H9 (cell line): ENCODE measurements around the gene SLC34A1. TPM values are rescaled to one million over a fixed set of nuclear protein-coding genes. Genes with fewer than 3 reads are reported as not detected.
A peak's percentile ranks its signal among the peaks of the same experiment; 100 is the strongest.

Experiments
- DNase-seq: peaks from one replicate; pipeline ENCODE4 v3.0.0-alpha.2; 2017
- H2AFZ ChIP-seq: one replicate; pipeline ENCODE4 v1.6.1; 2013; ENCODE audit warnings: mild to moderate bottlenecking, low read length, control low read depth, moderate library complexity
- H2AK5ac ChIP-seq: 2 replicates; pipeline ENCODE4 v1.6.1; 2013; ENCODE audit warnings: low read length, control low read depth, mixed read lengths; ENCODE audit not compliant: insufficient read length
- H2BK120ac ChIP-seq: one replicate; pipeline ENCODE4 v1.6.1; 2013; ENCODE audit warnings: low read depth, mild to moderate bottlenecking, low read length, control low read depth, inconsistent platforms; ENCODE audit not compliant: poor library complexity, severe bottlenecking
- H2BK12ac ChIP-seq: 2 replicates; pipeline ENCODE4 v1.6.1; 2013; ENCODE audit warnings: low read length, control low read depth, mixed read lengths, low read depth; ENCODE audit not compliant: insufficient read length
- H2BK15ac ChIP-seq: 2 replicates; pipeline ENCODE4 v1.6.1; 2013; ENCODE audit warnings: low read depth, low read length, control low read depth
- H2BK20ac ChIP-seq: one replicate; pipeline ENCODE4 v1.6.1; 2013; ENCODE audit warnings: low read depth, mild to moderate bottlenecking, low read length, control low read depth, inconsistent platforms; ENCODE audit not compliant: poor library complexity, severe bottlenecking
- H2BK5ac ChIP-seq: 2 replicates; pipeline ENCODE4 v1.6.1; 2013; ENCODE audit warnings: low read length, control low read depth, mixed read lengths; ENCODE audit not compliant: insufficient read length
- H3K14ac ChIP-seq: 2 replicates; pipeline ENCODE4 v1.6.1; 2013; ENCODE audit warnings: low read length, control low read depth; ENCODE audit not compliant: insufficient read depth
- H3K18ac ChIP-seq: 2 replicates; pipeline ENCODE4 v1.6.1; 2013; ENCODE audit warnings: low read depth, mild to moderate bottlenecking, mixed read lengths, low read length, control low read depth; ENCODE audit not compliant: insufficient read length
- H3K23ac ChIP-seq: 2 replicates; pipeline ENCODE4 v1.6.1; 2013; ENCODE audit warnings: low read length, control low read depth, mixed read lengths, low read depth; ENCODE audit not compliant: insufficient read length
- H3K23me2 ChIP-seq: 2 replicates; pipeline ENCODE4 v1.6.1; 2013; ENCODE audit warnings: low read depth, mild to moderate bottlenecking, mixed read lengths, low read length, control low read depth; ENCODE audit not compliant: insufficient read length, poor library complexity, severe bottlenecking
- H3K27ac ChIP-seq: 2 replicates; pipeline ENCODE4 v1.5.1; 2013; ENCODE audit warnings: low read length, control low read depth, mixed read lengths, low read depth; ENCODE audit not compliant: insufficient read length
- H3K27me3 ChIP-seq: 2 replicates; pipeline ENCODE4 v1.6.1; 2013; ENCODE audit warnings: low read length, control low read depth, inconsistent platforms; ENCODE audit not compliant: insufficient read depth
- H3K4ac ChIP-seq: 2 replicates; pipeline ENCODE4 v1.6.1; 2013; ENCODE audit warnings: low read depth, mild to moderate bottlenecking, control low read depth, inconsistent platforms, low read length, moderate library complexity
- H3K4me1 ChIP-seq: 2 replicates; pipeline ENCODE4 v1.6.1; 2013; ENCODE audit warnings: low read length, control low read depth, inconsistent platforms; ENCODE audit not compliant: insufficient read depth
- H3K4me2 ChIP-seq: 2 replicates; pipeline ENCODE4 v1.6.1; 2013; ENCODE audit warnings: low read length, control low read depth, mixed read lengths; ENCODE audit not compliant: insufficient read length, insufficient read depth
- H3K56ac ChIP-seq: 2 replicates; pipeline ENCODE4 v1.6.1; 2013; ENCODE audit warnings: low read depth, mild to moderate bottlenecking, mixed read lengths, low read length, control low read depth; ENCODE audit not compliant: insufficient read length
- H3K79me1 ChIP-seq: 2 replicates; pipeline ENCODE4 v1.6.1; 2013; ENCODE audit warnings: low read depth, mild to moderate bottlenecking, moderate library complexity, low read length, control low read depth, inconsistent platforms; ENCODE audit not compliant: insufficient read depth, poor library complexity, severe bottlenecking
- H3K79me2 ChIP-seq: 2 replicates; pipeline ENCODE4 v1.6.1; 2013; ENCODE audit warnings: low read length, control low read depth, inconsistent platforms; ENCODE audit not compliant: insufficient read depth
- H3K9ac ChIP-seq: 2 replicates; pipeline ENCODE4 v1.6.1; 2013; ENCODE audit warnings: low read length, control low read depth, mixed read lengths; ENCODE audit not compliant: insufficient read length; ENCODE audit errors: extremely low read depth
- H3K9me3 ChIP-seq: one replicate; pipeline ENCODE4 v1.6.1; 2013; ENCODE audit warnings: low read depth, low read length, inconsistent platforms; ENCODE audit not compliant: control insufficient read depth
- H3T11ph ChIP-seq: one replicate; pipeline ENCODE4 v1.6.1; 2013; ENCODE audit warnings: mild to moderate bottlenecking, low read length, control low read depth, inconsistent platforms
- H4K20me1 ChIP-seq: one replicate; pipeline ENCODE4 v1.6.1; 2013; ENCODE audit not compliant: control insufficient read depth, insufficient read length, insufficient read depth
- H4K5ac ChIP-seq: 2 replicates; pipeline ENCODE4 v1.6.1; 2013; ENCODE audit warnings: low read depth, mild to moderate bottlenecking, mixed read lengths, low read length, control low read depth; ENCODE audit not compliant: insufficient read length
- H4K8ac ChIP-seq: replicated peaks from 2 replicates; pipeline ENCODE4 v1.6.1; 2013; ENCODE audit warnings: low read length, control low read depth, mixed read lengths, low read depth; ENCODE audit not compliant: insufficient read length
- H4K91ac ChIP-seq: 2 replicates; pipeline ENCODE4 v1.6.1; 2013; ENCODE audit warnings: low read depth, mild to moderate bottlenecking, moderate library complexity, mixed read lengths, low read length, control low read depth; ENCODE audit not compliant: insufficient read length
- H3K27ac Mint-ChIP-seq, 3 experiments: 2 replicates in 2 of 3; 3 replicates in 1 of 3; pipeline ENCODE4 v1.8.0; 2020 to 2021; ENCODE audit warnings: mixed read lengths in 3 of 3, mild to moderate bottlenecking in 1 of 3, moderate library complexity in 1 of 3
- H3K27me3 Mint-ChIP-seq: 2 replicates; pipeline ENCODE4 v1.8.0; 2021; ENCODE audit warnings: low read depth, mild to moderate bottlenecking, moderate library complexity, mixed read lengths
- H3K36me3 Mint-ChIP-seq, 3 experiments: 2 replicates in 2 of 3; 3 replicates in 1 of 3; pipeline ENCODE4 v1.8.0; 2020 to 2021; ENCODE audit warnings: low read depth in 3 of 3, mixed read lengths in 3 of 3; ENCODE audit not compliant: insufficient read depth in 1 of 3
- H3K4me1 Mint-ChIP-seq, 2 experiments: 2 replicates each; pipeline ENCODE4 v1.8.0; 2020; ENCODE audit warnings: mixed read lengths in 2 of 2
- H3K4me3 Mint-ChIP-seq, 2 experiments: 2 replicates in 1 of 2; 3 replicates in 1 of 2; pipeline ENCODE4 v1.8.0; 2020 to 2021; ENCODE audit warnings: mild to moderate bottlenecking in 2 of 2, mixed read lengths in 2 of 2, moderate library complexity in 1 of 2
- H3K9me3 Mint-ChIP-seq, 2 experiments: 2 replicates in 1 of 2; 3 replicates in 1 of 2; pipeline ENCODE4 v1.8.0; 2020; ENCODE audit warnings: mild to moderate bottlenecking in 2 of 2, mixed read lengths in 2 of 2, moderate library complexity in 1 of 2
- CTCF ChIP-seq: fragments of 200-600 bp; sonication (generic); conservative IDR thresholded peaks from 3 replicates; pipeline ENCODE4 v1.8.0; 2021; ENCODE audit warnings: antibody characterized with exemption, mild to moderate bottlenecking
- WGBS: extraction: QIAGEN DNeasy Blood & Tissue Kit; methylation state at CpG from one replicate; pipeline ENCODE4 v1.1.7; 2013; ENCODE audit warnings: missing lambda C conversion rate, low lambda C conversion rate, mixed read lengths; ENCODE audit not compliant: insufficient read length; ENCODE audit errors: extremely low coverage; 5-methylcytosine and 5-hydroxymethylcytosine counted together
- total RNA-seq: library from RNA; stranded (reverse); gene quantifications from 2 replicates; pipeline ENCODE4 v1.2.1, GENCODE V29; 2021

The SLC34A1 gene
- total RNA-seq, 1 experiment from 2014 or later: not detected

GRCh38 chr5:177366528-177367322 lies 17.5 kb upstream of the SLC34A1 start:
- no peak overlapping the region for H2BK12ac ChIP-seq
- Mint-ChIP-seq H3K36me3 (peaks cover 8 to 10% (median 8%) of the 10 kb centered on the region in 3 experiments), H3K4me1 (peaks cover 43 to 69% of the 10 kb centered on the region in 2 experiments), H3K27ac (peak overlapping the region; percentile 86 to 96 (median 95); a peak in 6 of 7 replicates), H3K9me3 (no peaks in the 10 kb centered on the region; a peak in 1 of 5 replicates), H3K4me3 (peak overlapping the region; percentile 76 to 90), H3K27me3 (peaks cover 36% of the 10 kb centered on the region)
- H3K4me2 ChIP-seq: peak overlapping the region; percentile 46
- no peak overlapping the region for H3T11ph ChIP-seq
- peak overlapping the region; percentile 77 for H3K14ac ChIP-seq
- peak overlapping the region; percentile 2 for H3K9ac ChIP-seq
- no CpG with 5 or more reads among the region's 36 CpGs for WGBS
- H3K79me1 ChIP-seq: no peaks in the 10 kb centered on the region
- peak overlapping the region; percentile 82 for H3K18ac ChIP-seq
- no peak overlapping the region for H2BK20ac ChIP-seq
- no peak for TF ChIP-seq CTCF
- no peak overlapping the region for H4K5ac ChIP-seq
- H3K27ac ChIP-seq: peak overlapping the region; percentile 16
- no peak overlapping the region for H3K4ac ChIP-seq
- no peaks in the 10 kb centered on the region for H4K20me1 ChIP-seq
- DNase-seq: peak; percentile 97
- no peak overlapping the region for H4K8ac ChIP-seq
- H3K23ac ChIP-seq: no peak overlapping the region
- H2AFZ ChIP-seq: no peak overlapping the region
- H3K4me1 ChIP-seq: peaks cover 15% of the 10 kb centered on the region; the same call in 1 of the 2 replicates
- no peaks in the 10 kb centered on the region for H3K79me2 ChIP-seq
- no peak overlapping the region for H2BK120ac ChIP-seq
- no peak overlapping the region for H2BK5ac ChIP-seq
- no peak overlapping the region for H2AK5ac ChIP-seq
- peaks cover 13% of the 10 kb centered on the region for H3K23me2 ChIP-seq
- H3K9me3 ChIP-seq: no peaks in the 10 kb centered on the region
- no peak overlapping the region for H3K56ac ChIP-seq
- H2BK15ac ChIP-seq: no peak overlapping the region
- no peak overlapping the region for H4K91ac ChIP-seq
- no peaks in the 10 kb centered on the region; the same call in 1 of the 2 replicates for H3K27me3 ChIP-seq
